SK-N-SH treated with all-trans-retinoic acid at 6 μM for 48 hours (cell line): ENCODE measurements around the gene DNMT3L.

Source experiments
- BACH2 ChIP-seq: fragments of 250-450 bp; sonication (Bioruptor Pico); IDR thresholded peaks from 2 replicates; pipeline ENCODE4 v1.9.0; 2021; ENCODE audit warnings: mild to moderate bottlenecking, borderline replicate concordance
- CREB5 ChIP-seq: fragments of 250-450 bp; sonication (Bioruptor Pico); IDR thresholded peaks from 2 replicates; pipeline ENCODE4 v1.5.1; 2020; ENCODE audit warnings: low read depth, mild to moderate bottlenecking, moderate library complexity
- PATZ1 ChIP-seq: fragments of 250-450 bp; sonication (Bioruptor Pico); IDR thresholded peaks from 2 replicates; pipeline ENCODE4 v1.8.0; 2020; ENCODE audit warnings: mild to moderate bottlenecking, moderate library complexity, borderline replicate concordance
- POU6F1 ChIP-seq: fragments of 250-450 bp; sonication (Bioruptor Pico); IDR thresholded peaks from 2 replicates; pipeline ENCODE4 v1.8.0; 2021; ENCODE audit warnings: low read depth, mild to moderate bottlenecking, moderate library complexity, borderline replicate concordance
- TF ChIP-seq, protein P1 (sequence below): fragments of 250-450 bp; sonication (Bioruptor Pico); IDR thresholded peaks from 2 replicates; pipeline ENCODE4 v1.5.1; 2021; ENCODE audit warnings: mild to moderate bottlenecking, moderate library complexity

DNA sequence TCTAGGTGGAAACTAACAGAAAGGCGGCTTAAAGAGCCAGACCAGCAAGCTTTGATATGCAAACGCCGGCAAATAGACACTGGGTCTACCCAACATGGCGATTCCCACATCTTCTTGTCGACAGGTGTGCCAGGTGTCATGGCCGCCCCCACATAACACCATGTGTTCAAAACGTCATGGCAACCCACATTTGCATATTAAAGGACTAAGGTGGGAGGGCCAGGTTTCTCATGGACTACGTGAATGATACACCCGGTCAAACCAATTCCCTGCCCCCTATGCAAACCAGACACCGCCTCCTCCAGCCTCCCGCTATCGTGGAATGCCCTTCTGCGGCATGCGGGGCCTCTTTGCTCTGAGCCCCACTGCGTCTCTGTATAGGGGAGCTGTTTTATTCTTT lies 62.2 kb downstream of the DNMT3L start:
- no peak for TF ChIP-seq PATZ1 (CRISPR knock-in tag)
- TF ChIP-seq, protein P1, sequence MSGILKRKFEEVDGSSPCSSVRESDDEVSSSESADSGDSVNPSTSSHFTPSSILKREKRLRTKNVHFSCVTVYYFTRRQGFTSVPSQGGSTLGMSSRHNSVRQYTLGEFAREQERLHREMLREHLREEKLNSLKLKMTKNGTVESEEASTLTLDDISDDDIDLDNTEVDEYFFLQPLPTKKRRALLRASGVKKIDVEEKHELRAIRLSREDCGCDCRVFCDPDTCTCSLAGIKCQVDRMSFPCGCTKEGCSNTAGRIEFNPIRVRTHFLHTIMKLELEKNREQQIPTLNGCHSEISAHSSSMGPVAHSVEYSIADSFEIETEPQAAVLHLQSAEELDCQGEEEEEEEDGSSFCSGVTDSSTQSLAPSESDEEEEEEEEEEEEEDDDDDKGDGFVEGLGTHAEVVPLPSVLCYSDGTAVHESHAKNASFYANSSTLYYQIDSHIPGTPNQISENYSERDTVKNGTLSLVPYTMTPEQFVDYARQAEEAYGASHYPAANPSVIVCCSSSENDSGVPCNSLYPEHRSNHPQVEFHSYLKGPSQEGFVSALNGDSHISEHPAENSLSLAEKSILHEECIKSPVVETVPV (CRISPR knock-in tag) = no peak
- no peak for TF ChIP-seq POU6F1 (CRISPR knock-in tag)
- TF ChIP-seq BACH2 (CRISPR knock-in tag) = no peak
- no peak for TF ChIP-seq CREB5
